Measurements from ENCODE around the gene TEX13D. TPM values are rescaled to one million over a fixed set of nuclear protein-coding genes. Genes with fewer than 3 reads are reported as not detected.

TEX13D gene
- total RNA-seq, 1 experiment from 2014 or later: 0.15 TPM

DNA sequence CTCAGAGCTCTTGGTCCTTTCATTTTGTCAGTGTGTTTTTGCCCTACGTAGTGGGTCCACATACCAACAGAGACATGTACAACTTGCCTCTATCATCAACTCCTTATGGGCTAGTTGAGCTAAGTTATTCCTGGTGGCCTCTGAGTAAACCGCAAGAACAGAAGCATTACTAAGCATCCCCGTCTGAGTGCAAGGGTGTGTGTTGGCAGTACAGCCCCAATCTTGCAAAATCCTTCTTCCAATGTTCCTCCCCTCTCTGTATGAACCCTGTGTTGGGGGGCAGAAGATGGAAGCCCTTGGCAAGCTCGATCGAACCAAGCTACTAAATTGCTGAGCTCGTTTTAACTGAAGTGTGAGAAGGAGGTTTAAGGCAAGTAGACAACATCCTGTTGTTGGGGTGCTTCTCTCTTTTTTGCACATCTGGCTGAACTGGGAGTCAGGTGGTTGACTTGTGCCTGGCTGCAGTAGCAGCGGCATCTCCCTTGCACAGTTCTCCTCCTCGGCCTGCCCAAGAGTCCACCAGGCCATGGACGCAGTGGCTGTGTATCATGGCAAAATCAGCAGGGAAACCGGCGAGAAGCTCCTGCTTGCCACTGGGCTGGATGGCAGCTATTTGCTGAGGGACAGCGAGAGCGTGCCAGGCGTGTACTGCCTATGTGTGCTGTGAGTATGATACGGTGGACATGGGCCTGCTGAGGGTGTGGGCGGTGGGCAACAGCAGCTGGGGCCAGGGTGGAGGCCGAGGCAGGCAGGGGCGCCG is 13.8 kb downstream of the TEX13D start, which contains the start of gene SH2D1A:
Gene SH2D1A (plus strand): TSS at position 447 of the 760 bp plus-strand sequence. CDS start 80 bp downstream, at position 527.
- H3K9me3 ChIP-seq (ENCODE audit: control insufficient read depth in 1 of 2, insufficient read depth in 1 of 2, low read depth in 1 of 2, low read length in 2 of 2): no peaks in the 10 kb centered on the region
- no peak within 1 kb of the TSS for H2AFZ ChIP-seq (ENCODE audit: low read depth, low read length, poor library complexity, severe bottlenecking)
- H3K9ac ChIP-seq (ENCODE audit: low read length): no peak within 1 kb of the TSS
- H3K79me2 ChIP-seq (ENCODE audit: insufficient read depth, low read length): no peaks in the 10 kb centered on the region
- H3K4me3 ChIP-seq (replicated peaks in 1 of 2; ENCODE audit: low read depth in 1 of 2, low read length in 2 of 2): no peak within 1 kb of the TSS
- intact Hi-C loops (cut with micrococcal nuclease): no loop called here
- POLR2A ChIA-PET: no interaction called here
- H3K4me1 ChIP-seq (ENCODE audit: control insufficient read depth in 1 of 2, insufficient read depth in 2 of 2, low read length in 2 of 2): no peaks in the 10 kb centered on the region
- TF ChIP-seq REST (IDR thresholded peaks at IDR 0.05; ENCODE audit: low read depth) (no peak), SIN3A (IDR thresholded peaks at IDR 0.05; ENCODE audit: low read depth) (no peak), POLR2A (IDR thresholded peaks at IDR 0.05; ENCODE audit: borderline replicate concordance, extremely low read depth, insufficient read depth, insufficient read length) (no peak), SRF (IDR thresholded peaks at IDR 0.05; ENCODE audit: low read depth) (no peak), EGR1 (IDR thresholded peaks at IDR 0.05; ENCODE audit: low read depth) (no peak), ELF1 (IDR thresholded peaks at IDR 0.05; ENCODE audit: borderline replicate concordance, low read depth) (no peak)
- ATAC-seq (no peak), DNase-seq (ENCODE audit: low read depth, low spot score) (no peak)
- CTCF ChIA-PET: no interaction called here
- H3K9me2 ChIP-seq (ENCODE audit: insufficient read depth): no peaks in the 10 kb centered on the region
- no peaks in the 10 kb centered on the region for H4K20me1 ChIP-seq (ENCODE audit: insufficient read depth)
- RAD21 ChIA-PET (ENCODE audit: low non-redundant PET in 1 of 2, low total read pairs in 2 of 2, uncharacterized antibody in 2 of 2, unreplicated experiment in 2 of 2): no interaction called here
- no TSS peak for BruUV-seq (replicated peaks)
- H3K36me3 ChIP-seq (ENCODE audit: control insufficient read depth in 1 of 2, insufficient read depth in 2 of 2, low read length in 2 of 2): no peaks in the 10 kb centered on the region
- H3K27ac ChIP-seq (ENCODE audit: low read depth, low read length): no peak within 1 kb of the TSS
- H3K27me3 ChIP-seq (ENCODE audit: insufficient read depth, low read length): no peaks in the 10 kb centered on the region
- H3K4me2 ChIP-seq (ENCODE audit: low read length): no peak within 1 kb of the TSS

DNA sequence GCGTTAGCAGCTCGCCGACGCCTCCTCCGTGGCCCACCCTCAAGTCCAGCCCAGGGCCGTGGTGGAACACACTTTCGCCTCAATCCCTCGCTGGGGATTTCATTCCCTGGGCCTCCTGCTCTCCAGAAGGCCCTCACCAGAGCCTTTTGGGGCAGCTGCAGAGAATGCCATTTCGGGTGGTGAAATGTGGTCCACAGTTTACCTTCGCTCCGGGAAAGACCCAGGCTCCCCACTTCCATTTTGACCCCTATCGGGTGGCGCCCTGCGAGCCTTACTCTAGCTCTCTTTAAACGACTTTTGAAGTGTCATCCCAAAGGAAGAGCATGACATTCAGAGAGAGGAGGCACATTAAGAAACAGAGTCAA is 14.4 kb downstream of the TEX13D start:
- Histone ChIP-seq H3K4me1 (ENCODE audit: control insufficient read depth in 1 of 2, insufficient read depth in 2 of 2, low read length in 2 of 2) (no peaks in the 10 kb centered on the region), H3K9ac (ENCODE audit: low read length) (no peak overlapping the region), H3K27me3 (ENCODE audit: insufficient read depth, low read length) (no peaks in the 10 kb centered on the region), H3K27ac (ENCODE audit: low read depth, low read length) (no peak overlapping the region), H2AFZ (ENCODE audit: low read depth, low read length, poor library complexity, severe bottlenecking) (no peak overlapping the region), H3K4me2 (ENCODE audit: low read length) (no peak overlapping the region), H4K20me1 (ENCODE audit: insufficient read depth) (no peaks in the 10 kb centered on the region), H3K79me2 (ENCODE audit: insufficient read depth, low read length) (no peaks in the 10 kb centered on the region), H3K9me2 (ENCODE audit: insufficient read depth) (no peaks in the 10 kb centered on the region), H3K36me3 (ENCODE audit: control insufficient read depth in 1 of 2, insufficient read depth in 2 of 2, low read length in 2 of 2) (no peaks in the 10 kb centered on the region), H3K4me3 (replicated peaks in 1 of 2; ENCODE audit: low read depth in 1 of 2, low read length in 2 of 2) (no peak overlapping the region), H3K9me3 (ENCODE audit: control insufficient read depth in 1 of 2, insufficient read depth in 1 of 2, low read depth in 1 of 2, low read length in 2 of 2) (no peaks in the 10 kb centered on the region)
- ChIA-PET POLR2A (no interaction called here), RAD21 (ENCODE audit: low non-redundant PET in 1 of 2, low total read pairs in 2 of 2, uncharacterized antibody in 2 of 2, unreplicated experiment in 2 of 2) (no interaction called here), CTCF (no interaction called here)
- intact Hi-C loops (cut with micrococcal nuclease): no loop called here
- DNase-seq (ENCODE audit: low read depth, low spot score): no peak
- ATAC-seq: no peak
- no TSS peak for BruUV-seq (replicated peaks)
- TF ChIP-seq SRF (IDR thresholded peaks at IDR 0.05; ENCODE audit: low read depth) (no peak), ZNF274 (IDR thresholded peaks at IDR 0.05; ENCODE audit: low read depth, low read length) (no peak), ZFX (IDR thresholded peaks at IDR 0.05) (no peak), CBX3 (IDR thresholded peaks at IDR 0.05; ENCODE audit: low read depth) (no peak), RAD21 (IDR thresholded peaks at IDR 0.05; ENCODE audit: low read depth) (no peak), POLR2AphosphoS5 (IDR thresholded peaks at IDR 0.05; ENCODE audit: low read depth, low read length) (no peak), ZBTB33 (IDR thresholded peaks at IDR 0.05; ENCODE audit: extremely low read depth, insufficient replicate concordance, low read length) (no peak)
- TF ChIP-seq, protein P1, sequence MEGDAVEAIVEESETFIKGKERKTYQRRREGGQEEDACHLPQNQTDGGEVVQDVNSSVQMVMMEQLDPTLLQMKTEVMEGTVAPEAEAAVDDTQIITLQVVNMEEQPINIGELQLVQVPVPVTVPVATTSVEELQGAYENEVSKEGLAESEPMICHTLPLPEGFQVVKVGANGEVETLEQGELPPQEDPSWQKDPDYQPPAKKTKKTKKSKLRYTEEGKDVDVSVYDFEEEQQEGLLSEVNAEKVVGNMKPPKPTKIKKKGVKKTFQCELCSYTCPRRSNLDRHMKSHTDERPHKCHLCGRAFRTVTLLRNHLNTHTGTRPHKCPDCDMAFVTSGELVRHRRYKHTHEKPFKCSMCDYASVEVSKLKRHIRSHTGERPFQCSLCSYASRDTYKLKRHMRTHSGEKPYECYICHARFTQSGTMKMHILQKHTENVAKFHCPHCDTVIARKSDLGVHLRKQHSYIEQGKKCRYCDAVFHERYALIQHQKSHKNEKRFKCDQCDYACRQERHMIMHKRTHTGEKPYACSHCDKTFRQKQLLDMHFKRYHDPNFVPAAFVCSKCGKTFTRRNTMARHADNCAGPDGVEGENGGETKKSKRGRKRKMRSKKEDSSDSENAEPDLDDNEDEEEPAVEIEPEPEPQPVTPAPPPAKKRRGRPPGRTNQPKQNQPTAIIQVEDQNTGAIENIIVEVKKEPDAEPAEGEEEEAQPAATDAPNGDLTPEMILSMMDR (IDR thresholded peaks at IDR 0.05 in 2 of 3, conservative IDR thresholded peaks at IDR 0.05 in 1 of 3; ENCODE audit: borderline replicate concordance in 1 of 3, insufficient read depth in 1 of 3, low read depth in 2 of 3, low read length in 2 of 3): no peak
